ENCODE measurements around the gene TLR4. TPM values are rescaled to one million over a fixed set of nuclear protein-coding genes. Genes with fewer than 3 reads are reported as not detected.

The TLR4 gene
- total RNA-seq, 4 donors from 2014 or later: 9.7 to 46.7 (median 17.9) TPM

- Histone ChIP-seq H3K27ac (replicated peaks in 1 of 4) (peak overlapping the region in 3 of 4 donors; percentile 10 to 50 (median 17)), H3K27me3 (no peaks in the 10 kb centered on the region), H3K4me3 (no peak overlapping the region), H3K4me1 (peaks cover 17 to 45% (median 29%) of the 10 kb centered on the region in 4 donors), H3K9me3 (no peaks in the 10 kb centered on the region), H3K36me3 (no peaks in the 10 kb centered on the region)
- no peak for DNase-seq (ENCODE audit: extremely low spot score)
- intact Hi-C loops (cut with DNase I): no loop called here
- 45% methylated on average over 2 of the region's 2 CpGs for WGBS
- TF ChIP-seq EP300 (IDR thresholded peaks at IDR 0.05) (peak; percentile 70), POLR2AphosphoS5 (IDR thresholded peaks at IDR 0.05) (peak in 1 of 2 donors; percentile 53), POLR2A (IDR thresholded peaks at IDR 0.05; ENCODE audit: low read depth) (no peak)
- TF ChIP-seq, protein P1, sequence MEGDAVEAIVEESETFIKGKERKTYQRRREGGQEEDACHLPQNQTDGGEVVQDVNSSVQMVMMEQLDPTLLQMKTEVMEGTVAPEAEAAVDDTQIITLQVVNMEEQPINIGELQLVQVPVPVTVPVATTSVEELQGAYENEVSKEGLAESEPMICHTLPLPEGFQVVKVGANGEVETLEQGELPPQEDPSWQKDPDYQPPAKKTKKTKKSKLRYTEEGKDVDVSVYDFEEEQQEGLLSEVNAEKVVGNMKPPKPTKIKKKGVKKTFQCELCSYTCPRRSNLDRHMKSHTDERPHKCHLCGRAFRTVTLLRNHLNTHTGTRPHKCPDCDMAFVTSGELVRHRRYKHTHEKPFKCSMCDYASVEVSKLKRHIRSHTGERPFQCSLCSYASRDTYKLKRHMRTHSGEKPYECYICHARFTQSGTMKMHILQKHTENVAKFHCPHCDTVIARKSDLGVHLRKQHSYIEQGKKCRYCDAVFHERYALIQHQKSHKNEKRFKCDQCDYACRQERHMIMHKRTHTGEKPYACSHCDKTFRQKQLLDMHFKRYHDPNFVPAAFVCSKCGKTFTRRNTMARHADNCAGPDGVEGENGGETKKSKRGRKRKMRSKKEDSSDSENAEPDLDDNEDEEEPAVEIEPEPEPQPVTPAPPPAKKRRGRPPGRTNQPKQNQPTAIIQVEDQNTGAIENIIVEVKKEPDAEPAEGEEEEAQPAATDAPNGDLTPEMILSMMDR (IDR thresholded peaks at IDR 0.05): no peak
Observed at GRCh38 chr9:117725426-117725887, 21.3 kb downstream of the TLR4 start.

GRCh38 chr9:117729375-117729774, 25.2 kb downstream of the TLR4 start:
- TF ChIP-seq POLR2AphosphoS5 (IDR thresholded peaks at IDR 0.05) (no peak), EP300 (IDR thresholded peaks at IDR 0.05) (no peak), POLR2A (IDR thresholded peaks at IDR 0.05; ENCODE audit: low read depth) (no peak)
- TF ChIP-seq, protein P1 (IDR thresholded peaks at IDR 0.05): no peak
- intact Hi-C loops (cut with DNase I): no loop called here
- no peak overlapping the region for H3K4me3 ChIP-seq
- H3K27me3 ChIP-seq: no peaks in the 10 kb centered on the region
- WGBS: 80% methylated on average over 2 of the region's 2 CpGs
- no peaks in the 10 kb centered on the region for H3K36me3 ChIP-seq
- H3K9me3 ChIP-seq: no peaks in the 10 kb centered on the region
- DNase-seq (ENCODE audit: extremely low spot score): no peak
- H3K27ac ChIP-seq (replicated peaks in 1 of 4): no peak overlapping the region
- peaks cover 0 to 27% (median 9%) of the 10 kb centered on the region in 4 donors for H3K4me1 ChIP-seq

DNA sequence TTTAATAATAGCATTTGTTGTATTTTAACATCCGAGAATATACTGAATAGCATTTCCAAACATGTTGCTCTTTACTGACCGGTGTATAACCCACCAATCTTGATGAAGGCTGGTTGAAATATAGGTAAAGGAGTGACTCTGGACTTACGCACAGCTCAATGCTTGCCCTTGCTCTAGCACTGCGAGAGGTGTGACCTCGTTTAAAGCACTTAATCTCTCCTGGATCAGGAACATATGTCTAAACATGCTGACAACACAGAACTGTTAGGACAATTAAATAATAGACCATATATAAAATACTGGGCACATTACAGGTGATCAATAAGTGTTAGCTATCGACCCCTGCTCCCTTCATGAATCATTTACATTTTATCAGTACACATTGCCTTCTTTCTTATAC, 28.3 kb downstream of the TLR4 start:
- intact Hi-C loops (cut with DNase I): no loop called here
- DNase-seq (ENCODE audit: extremely low spot score): no peak
- Histone ChIP-seq H3K4me1 (peaks cover 0 to 20% (median 6%) of the 10 kb centered on the region in 4 donors), H3K27ac (replicated peaks in 1 of 4) (no peak overlapping the region), H3K27me3 (no peaks in the 10 kb centered on the region), H3K9me3 (no peaks in the 10 kb centered on the region), H3K4me3 (no peak overlapping the region), H3K36me3 (no peaks in the 10 kb centered on the region)
- 74% methylated on average over 6 of the region's 6 CpGs for WGBS
- TF ChIP-seq EP300 (IDR thresholded peaks at IDR 0.05) (no peak), POLR2AphosphoS5 (IDR thresholded peaks at IDR 0.05) (no peak), POLR2A (IDR thresholded peaks at IDR 0.05; ENCODE audit: low read depth) (no peak)
- TF ChIP-seq, protein P1 (IDR thresholded peaks at IDR 0.05): no peak

DNA sequence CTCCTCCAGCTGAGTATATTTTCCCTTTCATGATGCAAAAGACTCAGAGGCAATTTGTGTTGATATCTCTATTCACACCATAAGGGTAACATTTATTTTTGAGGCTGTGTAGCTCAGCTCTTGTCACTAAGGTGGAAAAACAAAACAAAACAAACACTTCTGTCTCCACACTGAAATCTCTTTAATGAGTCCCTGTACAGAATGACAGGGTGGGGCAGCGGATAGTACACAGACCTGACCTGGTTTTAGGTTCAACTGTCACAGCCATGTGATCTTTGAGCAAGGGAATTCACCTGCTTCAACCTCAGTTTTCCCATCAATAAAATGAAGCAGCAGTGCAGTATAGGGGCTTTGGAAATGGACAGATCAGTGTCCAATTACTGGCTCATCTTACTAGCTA, 29.3 kb downstream of the TLR4 start:
- intact Hi-C loops (cut with DNase I): no loop called here
- Histone ChIP-seq H3K27ac (replicated peaks in 1 of 4) (no peak overlapping the region), H3K27me3 (no peaks in the 10 kb centered on the region), H3K4me1 (peaks cover 0 to 20% (median 6%) of the 10 kb centered on the region in 4 donors), H3K9me3 (no peaks in the 10 kb centered on the region), H3K36me3 (no peaks in the 10 kb centered on the region), H3K4me3 (no peak overlapping the region)
- TF ChIP-seq POLR2AphosphoS5 (IDR thresholded peaks at IDR 0.05) (no peak), EP300 (IDR thresholded peaks at IDR 0.05) (no peak), POLR2A (IDR thresholded peaks at IDR 0.05; ENCODE audit: low read depth) (no peak)
- TF ChIP-seq, protein P1 (IDR thresholded peaks at IDR 0.05): no peak
- 47% methylated on average over 1 of the region's 1 CpG for WGBS
- no peak for DNase-seq (ENCODE audit: extremely low spot score)

DNA sequence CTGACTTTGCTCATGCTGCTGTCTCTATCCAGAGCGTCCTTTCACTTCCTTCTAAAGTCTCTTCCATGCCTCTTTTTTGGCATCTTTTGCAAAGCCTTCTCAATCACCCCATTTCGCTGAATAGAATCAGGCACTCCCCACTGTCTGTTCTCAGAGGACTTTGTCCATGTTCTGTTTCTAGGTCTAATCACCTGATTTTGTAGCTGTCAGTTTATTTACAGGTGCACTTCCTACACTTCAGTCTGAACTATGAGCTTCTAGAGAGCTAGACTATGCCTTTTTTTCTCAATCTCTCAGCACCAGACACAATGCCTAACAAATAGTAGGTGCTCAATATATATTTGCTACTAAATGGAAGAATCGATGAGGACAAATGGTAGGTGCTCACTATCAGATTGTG, 29.9 kb downstream of the TLR4 start:
- TF ChIP-seq, protein P1 (IDR thresholded peaks at IDR 0.05): no peak
- no peak for TF ChIP-seq POLR2AphosphoS5 (IDR thresholded peaks at IDR 0.05)
- Histone ChIP-seq H3K27me3 (no peaks in the 10 kb centered on the region), H3K9me3 (no peaks in the 10 kb centered on the region), H3K4me1 (peaks cover 0 to 20% (median 6%) of the 10 kb centered on the region in 4 donors), H3K27ac (replicated peaks in 1 of 4) (no peak overlapping the region), H3K36me3 (no peaks in the 10 kb centered on the region), H3K4me3 (no peak overlapping the region)
- DNase-seq (ENCODE audit: extremely low spot score): no peak
- intact Hi-C loops (cut with DNase I): no loop called here
- 89% methylated on average over 3 of the region's 3 CpGs for WGBS

Data from esophagus muscularis mucosa (tissue), 4 donors.